Liver (tissue), 9 donors: ENCODE results near the gene GIMAP8. TPM values are rescaled to one million over a fixed set of nuclear protein-coding genes. Genes with fewer than 3 reads are reported as not detected.

Experiments
- DNase-seq: peaks from one replicate; pipeline ENCODE4 v3.0.0-alpha.2; 2017; ENCODE audit warnings: low spot score
- H3K27ac ChIP-seq, 2 donors: one replicate each; pipeline ENCODE4 v1.7.0; 2013; ENCODE audit warnings: inconsistent platforms in 2 of 2, low read length in 2 of 2, control low read depth in 1 of 2, low read depth in 1 of 2, mild to moderate bottlenecking in 1 of 2
- H3K27me3 ChIP-seq, 4 donors: one replicate each; pipeline versions ENCODE4 v1.6.1 to v1.7.0; 2013; ENCODE audit warnings: low read length in 3 of 4, inconsistent platforms in 1 of 4, mild to moderate bottlenecking in 1 of 4, moderate library complexity in 1 of 4; ENCODE audit not compliant: control insufficient read depth in 4 of 4, insufficient read depth in 4 of 4
- H3K36me3 ChIP-seq, 4 donors: one replicate each; pipeline versions ENCODE4 v1.6.1 to v1.7.0; 2013; ENCODE audit warnings: low read length in 3 of 4, mild to moderate bottlenecking in 3 of 4, low read depth in 1 of 4, moderate library complexity in 1 of 4; ENCODE audit not compliant: control insufficient read depth in 4 of 4, insufficient read depth in 3 of 4
- H3K4me1 ChIP-seq, 4 donors: one replicate each; pipeline versions ENCODE4 v1.6.1 to v1.7.0; 2013; ENCODE audit warnings: low read length in 3 of 4, mild to moderate bottlenecking in 3 of 4, moderate library complexity in 1 of 4; ENCODE audit not compliant: control insufficient read depth in 4 of 4, insufficient read depth in 4 of 4
- H3K4me3 ChIP-seq, 3 donors: one replicate each; pipeline versions ENCODE4 v1.6.1 to v1.7.0; 2013; ENCODE audit warnings: low read length in 3 of 3, control low read depth in 1 of 3, low read depth in 1 of 3, mild to moderate bottlenecking in 1 of 3
- H3K9ac ChIP-seq, 2 donors: one replicate each; pipeline ENCODE4 v1.7.0; 2013; ENCODE audit warnings: low read length in 2 of 2, mild to moderate bottlenecking in 2 of 2, moderate library complexity in 2 of 2, control low read depth in 1 of 2, low read depth in 1 of 2
- H3K9me3 ChIP-seq, 4 donors: one replicate each; pipeline versions ENCODE4 v1.6.1 to v1.7.0; 2013; ENCODE audit warnings: low read length in 3 of 4; ENCODE audit not compliant: control insufficient read depth in 4 of 4
- ATF3 ChIP-seq: IDR thresholded peaks from 2 replicates; pipeline ENCODE4 v1.6.1; 2016; ENCODE audit warnings: antibody characterized with exemption
- CTCF ChIP-seq: fragments of 150-350 bp; IDR thresholded peaks from 2 replicates; pipeline ENCODE4 v1.5.1; 2017; ENCODE audit warnings: improper control_type of control experiment, low read depth, low read length; ENCODE audit not compliant: missing input control
- EGR1 ChIP-seq, 2 donors: IDR thresholded peaks; 2 replicates each; pipeline ENCODE4 v1.6.1; 2016 to 2018; ENCODE audit warnings: antibody characterized with exemption in 2 of 2, low read depth in 2 of 2
- FOXA1 ChIP-seq: IDR thresholded peaks from 2 replicates; pipeline ENCODE4 v1.6.1; 2016; ENCODE audit warnings: antibody characterized with exemption
- HNF4A ChIP-seq, 2 donors: conservative IDR thresholded peaks; 2 replicates each; pipeline ENCODE4 v1.6.1; 2016; ENCODE audit warnings: antibody characterized with exemption in 2 of 2, mild to moderate bottlenecking in 2 of 2
- HNF4G ChIP-seq: IDR thresholded peaks from 2 replicates; pipeline ENCODE4 v1.6.1; 2016; ENCODE audit warnings: antibody characterized with exemption
- JUND ChIP-seq, 2 donors: IDR thresholded peaks; 2 replicates each; pipeline ENCODE4 v1.6.1; 2016; ENCODE audit warnings: antibody characterized with exemption in 2 of 2
- MAX ChIP-seq: IDR thresholded peaks from 2 replicates; pipeline ENCODE4 v1.6.1; 2016; ENCODE audit warnings: antibody characterized with exemption
- NR2F2 ChIP-seq: IDR thresholded peaks from 2 replicates; pipeline ENCODE4 v1.6.1; 2016; ENCODE audit warnings: antibody characterized with exemption
- RAD21 ChIP-seq, 2 donors: IDR thresholded peaks; 2 replicates each; pipeline ENCODE4 v1.6.1; 2016; ENCODE audit warnings: antibody characterized with exemption in 2 of 2, mild to moderate bottlenecking in 2 of 2
- REST ChIP-seq: IDR thresholded peaks from 2 replicates; pipeline ENCODE4 v1.6.1; 2016; ENCODE audit warnings: antibody characterized with exemption, mild to moderate bottlenecking
- RXRA ChIP-seq, 2 donors: IDR thresholded peaks; 2 replicates each; pipeline ENCODE4 v1.6.1; 2017 to 2018; ENCODE audit warnings: antibody characterized with exemption in 2 of 2, mild to moderate bottlenecking in 1 of 2
- SP1 ChIP-seq: IDR thresholded peaks from 2 replicates; pipeline ENCODE4 v1.6.1; 2018; ENCODE audit warnings: antibody characterized with exemption, mild to moderate bottlenecking
- TAF1 ChIP-seq: conservative IDR thresholded peaks from 2 replicates; pipeline ENCODE4 v1.6.1; 2016; ENCODE audit warnings: antibody characterized with exemption, mild to moderate bottlenecking
- YY1 ChIP-seq: IDR thresholded peaks from 2 replicates; pipeline ENCODE4 v1.6.1; 2016; ENCODE audit warnings: antibody characterized with exemption, mild to moderate bottlenecking
- ZBTB33 ChIP-seq: IDR thresholded peaks from 2 replicates; pipeline ENCODE4 v1.6.1; 2016; ENCODE audit warnings: antibody characterized with exemption
- WGBS: extraction: QIAGEN DNeasy Blood & Tissue Kit; methylation state at CpG from one replicate; pipeline ENCODE4 v1.1.7; 2013; 5-methylcytosine and 5-hydroxymethylcytosine counted together
- polyA plus RNA-seq, 2 donors: library from polyadenylated mRNA; stranded (reverse) in 1 of 2; unstranded in 1 of 2; fragments of 200-250 nt in 1 of 2; fragments of >200 nt in 1 of 2; fragmentation: Nextera tagmentation in 1 of 2; extraction: Ambion mirVana in 1 of 2; gene quantifications; one replicate each; pipeline versions ENCODE4 v1.2.1 to v1.2.3, GENCODE V29; 2013 to 2015
- total RNA-seq, 2 donors: library from RNA; depleted of rRNA; stranded (reverse); fragments of >200 nt; gene quantifications; one replicate each; pipeline ENCODE4 v1.2.3, GENCODE V29; 2014
- donor health status: healthy.
- donor health status: healthy.
- donor health status: healthy.
- donor health status: healthy.
- donor health status: healthy.

Gene GIMAP8
- total and polyA plus RNA-seq, 4 donors, result 1.6 to 9.4 (median 7.6) TPM

- Histone ChIP-seq H3K4me3 (no peak overlapping the region), H3K36me3 (peaks cover 0 to 2% (median 0%) of the 10 kb centered on the region in 4 donors), H3K9ac (no peak overlapping the region), H3K27ac (no peak overlapping the region), H3K27me3 (no peaks in the 10 kb centered on the region), H3K9me3 (no peaks in the 10 kb centered on the region), H3K4me1 (no peaks in the 10 kb centered on the region)
- no peak for DNase-seq
- no peak for TF ChIP-seq TAF1
- no peak for TF ChIP-seq NR2F2
- no peak for TF ChIP-seq FOXA1
- TF ChIP-seq REST, result no peak
- TF ChIP-seq HNF4A (conservative IDR thresholded peaks at IDR 0.05), result no peak
- TF ChIP-seq RAD21 (IDR thresholded peaks at IDR 0.05), result no peak
- no peak for TF ChIP-seq JUND (IDR thresholded peaks at IDR 0.05)
- TF ChIP-seq HNF4G, result no peak
- TF ChIP-seq CTCF, result no peak
- 38% methylated on average over 5 of the region's 5 CpGs for WGBS
Measured at GRCh38 chr7:150471886-150472285, 21.5 kb downstream of the GIMAP8 start.

- WGBS, result 80% methylated on average over 7 of the region's 7 CpGs
- no peaks in the 10 kb centered on the region for H3K27me3 ChIP-seq
- H3K27ac ChIP-seq, result no peak overlapping the region
- no peak for DNase-seq
- peaks cover 0 to 4% (median 0%) of the 10 kb centered on the region in 4 donors for H3K36me3 ChIP-seq
- H3K9me3 ChIP-seq, result peaks cover 0 to 3% (median 0%) of the 10 kb centered on the region in 4 donors
- H3K9ac ChIP-seq, result no peak overlapping the region
- H3K4me3 ChIP-seq, result no peak overlapping the region
- H3K4me1 ChIP-seq, result no peaks in the 10 kb centered on the region
- TF ChIP-seq ATF3, result no peak
- no peak for TF ChIP-seq CTCF
- no peak for TF ChIP-seq MAX
- no peak for TF ChIP-seq HNF4A (conservative IDR thresholded peaks at IDR 0.05)
- no peak for TF ChIP-seq SP1
- TF ChIP-seq NR2F2, result no peak
- TF ChIP-seq HNF4G, result no peak
- TF ChIP-seq ZBTB33, result no peak
- no peak for TF ChIP-seq RXRA (IDR thresholded peaks at IDR 0.05)
- TF ChIP-seq REST, result no peak
- TF ChIP-seq EGR1 (IDR thresholded peaks at IDR 0.05; ENCODE audit: low read depth in 2 of 2), result no peak
- TF ChIP-seq YY1, result no peak
- TF ChIP-seq FOXA1, result no peak
- TF ChIP-seq RAD21 (IDR thresholded peaks at IDR 0.05), result no peak
- no peak for TF ChIP-seq TAF1
- TF ChIP-seq JUND (IDR thresholded peaks at IDR 0.05), result no peak
Measured at GRCh38 chr7:150473902-150474301, 23.5 kb downstream of the GIMAP8 start.
